HG03342 (cell line): ENCODE data around the gene TAC4.
"Not testable (repeated sequence)": the region's sequence is repeated elsewhere in the genome, so short reads cannot be mapped to it uniquely, and the experiment has no call there.

Experiments used
- ATAC-seq: cut with Tn5 transposase; IDR thresholded peaks from one replicate; pipeline ENCODE4 v1.9.1; 2021; ENCODE audit warnings: mild to moderate bottlenecking, moderate library complexity; ENCODE audit not compliant: unreplicated experiment

Gene TAC4

GRCh38 chr17:49845321-49845720 lies 2.5 kb downstream of the TAC4 start:
- ATAC-seq, result no peak

GRCh38 chr17:49843774-49844350 lies 4.0 kb downstream of the TAC4 start:
- no peak for ATAC-seq

GRCh38 chr17:49842846-49843245 lies 5.0 kb downstream of the TAC4 start:
- ATAC-seq, result no peak

- ATAC-seq, result no peak
Measured at GRCh38 chr17:49842371-49842770, 5.5 kb downstream of the TAC4 start.

GRCh38 chr17:49841548-49841947 lies 6.3 kb downstream of the TAC4 start:
- ATAC-seq, result no peak

- no peak for ATAC-seq
Measured at GRCh38 chr17:49839455-49839854, 8.4 kb downstream of the TAC4 start.

- no peak for ATAC-seq
Measured at GRCh38 chr17:49836111-49837030, 11.5 kb downstream of the TAC4 start.

- ATAC-seq, result no peak
Measured at GRCh38 chr17:49835472-49835871, 12.4 kb downstream of the TAC4 start.

GRCh38 chr17:49834118-49834743 lies 13.6 kb downstream of the TAC4 start:
- ATAC-seq, result no peak

- ATAC-seq, result no peak
Measured at GRCh38 chr17:49832840-49833599, 14.8 kb downstream of the TAC4 start.

- no peak for ATAC-seq
Measured at GRCh38 chr17:49830605-49831004, 17.3 kb downstream of the TAC4 start.

- ATAC-seq, result no peak
Measured at GRCh38 chr17:49829026-49829425, 18.8 kb downstream of the TAC4 start.

GRCh38 chr17:49828325-49828724 lies 19.5 kb downstream of the TAC4 start:
- not testable (repeated sequence) for ATAC-seq

- no peak for ATAC-seq
Measured at GRCh38 chr17:49825645-49826044, 22.2 kb downstream of the TAC4 start.

- no peak for ATAC-seq
Measured at GRCh38 chr17:49823614-49824013, 24.3 kb downstream of the TAC4 start.

- ATAC-seq, result no peak
Measured at GRCh38 chr17:49822829-49823228, 25.0 kb downstream of the TAC4 start.

GRCh38 chr17:49821916-49822315 lies 26.0 kb downstream of the TAC4 start:
- no peak for ATAC-seq

GRCh38 chr17:49821466-49821865 lies 26.4 kb downstream of the TAC4 start:
- no peak for ATAC-seq

- ATAC-seq, result no peak
Measured at GRCh38 chr17:49820773-49821172, 27.1 kb downstream of the TAC4 start.

GRCh38 chr17:49819651-49820050 lies 28.2 kb downstream of the TAC4 start:
- no peak for ATAC-seq

GRCh38 chr17:49819138-49819537 lies 28.7 kb downstream of the TAC4 start:
- ATAC-seq, result no peak
